Measurements from ENCODE around the gene PLD4.

DNA sequence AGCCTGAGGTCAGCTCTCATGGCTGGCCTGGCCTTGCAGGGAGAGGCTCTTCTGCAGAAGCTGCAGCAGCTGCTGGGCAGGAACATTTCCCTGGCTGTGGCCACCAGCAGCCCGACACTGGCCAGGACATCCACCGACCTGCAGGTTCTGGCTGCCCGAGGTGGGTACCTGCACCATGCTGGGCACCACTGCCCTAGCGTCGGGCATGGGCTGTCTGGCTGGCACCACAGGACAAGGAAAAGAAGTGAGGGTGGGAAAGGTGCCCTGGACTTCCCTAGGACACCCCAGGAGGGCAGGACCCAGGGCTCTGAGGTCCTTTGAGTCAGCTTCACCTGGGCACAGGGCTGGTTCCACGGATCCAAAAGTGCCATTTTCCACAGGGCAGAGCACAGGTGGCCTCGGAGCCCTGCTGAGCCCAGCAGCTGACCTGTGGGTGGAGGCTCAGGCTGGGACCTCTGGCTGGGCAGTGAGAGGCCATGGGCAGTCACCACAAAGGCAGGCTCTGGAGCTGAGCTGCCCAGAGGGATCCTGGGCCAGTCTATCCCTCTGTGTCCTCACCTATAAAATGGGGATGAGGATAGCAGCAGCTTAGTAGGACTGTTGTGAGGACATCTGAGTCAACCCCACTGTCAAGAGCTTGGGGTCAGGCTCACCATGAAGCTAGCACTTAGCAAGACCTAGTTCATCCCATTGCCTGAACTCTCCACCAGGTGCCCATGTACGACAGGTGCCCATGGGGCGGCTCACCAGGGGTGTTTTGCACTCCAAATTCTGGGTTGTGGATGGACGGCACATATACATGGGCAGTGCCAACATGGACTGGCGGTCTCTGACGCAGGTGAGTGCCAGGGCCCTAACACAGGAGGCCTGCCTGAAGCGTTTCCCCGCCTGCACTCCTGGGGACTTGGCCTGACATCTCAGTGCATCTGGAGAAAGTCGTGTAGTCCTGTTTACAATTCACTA lies 4.9 kb downstream of the PLD4 start:
- TF ChIP-seq, protein P1, sequence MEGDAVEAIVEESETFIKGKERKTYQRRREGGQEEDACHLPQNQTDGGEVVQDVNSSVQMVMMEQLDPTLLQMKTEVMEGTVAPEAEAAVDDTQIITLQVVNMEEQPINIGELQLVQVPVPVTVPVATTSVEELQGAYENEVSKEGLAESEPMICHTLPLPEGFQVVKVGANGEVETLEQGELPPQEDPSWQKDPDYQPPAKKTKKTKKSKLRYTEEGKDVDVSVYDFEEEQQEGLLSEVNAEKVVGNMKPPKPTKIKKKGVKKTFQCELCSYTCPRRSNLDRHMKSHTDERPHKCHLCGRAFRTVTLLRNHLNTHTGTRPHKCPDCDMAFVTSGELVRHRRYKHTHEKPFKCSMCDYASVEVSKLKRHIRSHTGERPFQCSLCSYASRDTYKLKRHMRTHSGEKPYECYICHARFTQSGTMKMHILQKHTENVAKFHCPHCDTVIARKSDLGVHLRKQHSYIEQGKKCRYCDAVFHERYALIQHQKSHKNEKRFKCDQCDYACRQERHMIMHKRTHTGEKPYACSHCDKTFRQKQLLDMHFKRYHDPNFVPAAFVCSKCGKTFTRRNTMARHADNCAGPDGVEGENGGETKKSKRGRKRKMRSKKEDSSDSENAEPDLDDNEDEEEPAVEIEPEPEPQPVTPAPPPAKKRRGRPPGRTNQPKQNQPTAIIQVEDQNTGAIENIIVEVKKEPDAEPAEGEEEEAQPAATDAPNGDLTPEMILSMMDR (IDR thresholded peaks at IDR 0.05; ENCODE audit: poor library complexity): no peak
- TF ChIP-seq EZH2 (IDR thresholded peaks at IDR 0.05; ENCODE audit: borderline replicate concordance) (no peak), EZH2phosphoT487 (IDR thresholded peaks at IDR 0.05; ENCODE audit: low read depth, severe bottlenecking, unreplicated experiment) (no peak)
